ENCODE data around the gene PHF1.
"Not testable (repeated sequence)": the region's sequence is repeated elsewhere in the genome, so short reads cannot be mapped to it uniquely, and the experiment has no call there.

PHF1 gene

GRCh38 chr6:33390767-33391277 lies 20.0 kb upstream of the PHF1 start:
- no peak for DNase-seq
- intact Hi-C loops (cut with DNase I): loop anchor here (1.0 to 5.0 kb wide), 3 partner anchors 19 to 64 kb away; partner anchors contain the start of gene ZBTB9

GRCh38 chr6:33391278-33391921 lies 19.4 kb upstream of the PHF1 start, which contains the start of gene KIFC1:
Gene KIFC1, plus strand, starts transcription at chr6:33391823. Its CDS starts 163 bp downstream, at chr6:33391986.
- intact Hi-C loops (cut with DNase I): loop anchor here (1.0 to 5.0 kb wide), 3 partner anchors 19 to 63 kb away; partner anchors contain the start of gene ZBTB9
- DNase-seq: peak; percentile 98 to 100 (median 99)

GRCh38 chr6:33391922-33392594 lies 18.8 kb upstream of the PHF1 start:
- DNase-seq: no peak
- intact Hi-C loops (cut with DNase I): loop anchor here (1.0 to 5.0 kb wide), 3 partner anchors 18 to 63 kb away; partner anchors contain the start of gene ZBTB9

DNA sequence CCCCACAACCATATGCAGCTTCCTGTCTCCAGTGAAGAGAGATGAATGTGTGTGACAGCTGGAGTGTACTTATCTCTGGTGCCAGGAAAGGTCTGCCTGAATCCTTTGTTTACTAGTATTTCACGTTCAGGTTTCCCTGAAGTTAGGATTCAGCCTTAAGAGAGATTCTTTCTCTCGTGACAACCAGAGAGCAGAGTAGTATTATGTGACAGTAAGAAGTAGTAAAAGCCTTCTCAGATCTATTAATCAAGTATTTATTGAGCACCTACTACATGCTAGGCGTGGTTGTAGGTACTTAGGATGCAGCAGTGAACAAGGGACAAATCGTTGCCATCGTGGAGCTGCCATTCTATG lies 18.2 kb upstream of the PHF1 start:
- intact Hi-C loops (cut with DNase I): loop anchor here (5.0 kb wide), 1 partner anchor 35 kb away; no protein-coding TSS in a partner anchor
- DNase-seq: peak in 1 of 10 donors; percentile 3

DNA sequence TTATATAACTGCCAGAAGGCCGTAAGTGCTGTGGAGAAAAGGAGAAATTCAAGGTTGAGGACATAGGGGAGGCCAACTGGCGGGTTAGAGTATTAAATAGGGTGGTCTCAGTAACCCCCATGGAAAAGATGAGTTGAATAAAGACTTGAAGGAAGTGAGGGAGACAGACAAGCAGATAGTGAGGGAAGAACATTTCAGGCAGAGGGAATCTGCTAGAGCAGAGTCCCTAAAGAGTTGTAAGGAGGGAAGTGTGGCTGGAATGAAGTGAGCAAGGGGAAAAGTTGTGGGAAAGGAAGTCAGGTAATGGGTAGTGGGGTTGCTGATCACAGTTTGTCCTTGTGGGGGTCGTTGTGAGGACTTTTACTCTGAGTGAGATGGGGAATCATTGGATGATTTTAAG lies 17.8 kb upstream of the PHF1 start:
- DNase-seq: peak in 1 of 10 donors; percentile 4
- intact Hi-C loops (cut with DNase I): loop anchor here (5.0 kb wide), 1 partner anchor 34 kb away; no protein-coding TSS in a partner anchor

GRCh38 chr6:33397541-33397940 lies 13.3 kb upstream of the PHF1 start:
- intact Hi-C loops (cut with DNase I): no loop called here

GRCh38 chr6:33398601-33399000 lies 12.2 kb upstream of the PHF1 start:
- intact Hi-C loops (cut with DNase I); DNase-seq: not testable (repeated sequence)

More at GRCh38 chr6:33397541-33397940, 13.3 kb upstream of the PHF1 start:
- DNase-seq: no peak

DNA sequence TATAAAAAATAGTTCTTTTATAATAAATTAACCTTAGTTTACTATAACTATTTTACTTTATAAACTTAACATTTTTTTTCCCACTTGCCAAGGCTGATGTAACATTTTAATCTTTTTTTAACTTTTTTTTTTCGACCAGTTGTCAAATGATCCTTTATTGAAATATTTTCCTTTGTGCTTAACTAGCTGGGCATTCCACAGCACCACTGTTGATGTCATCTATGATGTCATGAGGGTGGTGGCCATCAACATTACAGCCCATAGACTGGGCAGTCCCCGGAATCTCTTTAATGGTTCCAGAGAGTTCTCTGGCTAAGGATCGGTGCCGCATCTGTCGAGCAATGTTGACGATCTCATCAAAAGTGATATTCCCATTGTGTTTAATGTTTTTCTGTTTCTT lies 10.9 kb upstream of the PHF1 start:
- intact Hi-C loops (cut with DNase I); DNase-seq: not testable (repeated sequence)

- peak in 1 of 10 donors; percentile 36 for DNase-seq
- intact Hi-C loops (cut with DNase I): no loop called here
Measured at GRCh38 chr6:33404884-33405283, 5.9 kb upstream of the PHF1 start.

GRCh38 chr6:33405386-33405940 lies 5.4 kb upstream of the PHF1 start:
- peak in 1 of 10 donors; percentile 52 for DNase-seq
- intact Hi-C loops (cut with DNase I): no loop called here

DNA sequence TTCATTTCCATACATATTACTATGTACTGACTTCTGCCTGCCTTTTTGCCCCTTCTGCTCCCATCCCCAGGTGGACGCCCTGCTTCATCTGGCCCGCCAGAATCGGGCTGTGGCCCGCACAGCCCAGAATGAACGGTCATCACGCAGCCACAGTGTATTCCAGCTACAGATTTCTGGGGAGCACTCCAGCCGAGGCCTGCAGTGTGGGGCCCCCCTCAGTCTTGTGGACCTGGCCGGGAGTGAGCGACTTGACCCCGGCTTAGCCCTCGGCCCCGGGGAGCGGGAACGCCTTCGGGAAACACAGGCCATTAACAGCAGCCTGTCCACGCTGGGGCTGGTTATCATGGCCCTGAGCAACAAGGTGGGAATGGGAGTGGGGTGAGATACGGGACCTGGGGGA lies 4.7 kb upstream of the PHF1 start:
- intact Hi-C loops (cut with DNase I): no loop called here
- DNase-seq: peak in 1 of 10 donors; percentile 55

DNA sequence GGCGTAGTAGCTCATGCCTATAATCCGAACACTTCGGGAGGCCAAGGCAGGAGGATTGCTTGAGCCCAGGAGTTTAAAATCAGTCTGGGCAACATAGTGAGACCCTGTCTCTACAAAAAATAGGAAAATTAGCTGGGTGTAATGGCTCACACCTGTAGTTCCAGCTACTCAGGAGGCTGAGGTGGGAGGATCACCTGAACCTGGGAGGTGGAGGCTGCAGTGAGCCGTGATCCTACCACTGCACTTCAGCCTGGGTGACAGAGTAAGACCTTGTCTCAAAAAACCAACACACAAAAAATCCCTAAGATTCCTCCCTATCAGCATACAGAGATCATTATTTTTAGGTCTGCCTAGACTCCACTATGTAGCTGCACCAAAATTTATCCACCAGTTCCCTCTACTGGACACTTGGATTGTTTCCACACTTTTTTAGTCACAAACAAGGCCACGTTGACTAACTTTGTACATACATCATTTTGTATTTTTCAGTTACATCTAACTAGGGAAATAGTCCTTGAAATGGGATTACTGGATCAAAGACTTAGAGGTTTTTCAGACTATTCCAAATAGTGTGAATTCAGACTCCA lies 3.6 kb upstream of the PHF1 start:
- intact Hi-C loops (cut with DNase I): no loop called here

GRCh38 chr6:33410050-33410710 lies 634 bp upstream of the PHF1 start:
- peak; percentile 92 to 100 (median 98) for DNase-seq
- intact Hi-C loops (cut with DNase I): loop anchor here (1.0 to 10.0 kb wide), 3 partner anchors 8 to 95 kb away; partner anchors contain the start of genes CUTA, KIFC1, TAPBP and ZBTB22

More for the DNA sequence above, 3.6 kb upstream of the PHF1 start:
- peak in 1 of 10 donors; percentile 5 for DNase-seq

DNA sequence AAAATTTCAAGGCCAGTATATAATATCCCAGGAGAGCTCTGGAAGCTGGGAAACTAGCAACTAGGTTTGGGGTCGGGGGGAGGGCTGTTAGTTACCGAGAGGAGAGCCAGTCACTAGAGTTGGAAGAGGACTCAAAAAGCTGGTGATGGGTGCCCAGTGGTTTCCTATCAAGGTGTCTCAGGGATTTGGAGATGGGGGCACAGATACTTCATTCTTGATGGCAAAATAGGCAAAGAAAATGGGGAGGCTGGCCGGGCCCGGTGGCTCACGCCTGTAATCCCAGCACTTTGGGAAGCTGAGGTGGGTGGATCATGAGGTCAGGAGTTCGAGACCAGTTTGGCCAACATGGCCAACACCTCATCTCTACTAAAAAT lies 805 bp downstream of the PHF1 start:
- peak in 1 of 10 donors; percentile 52 for DNase-seq
- intact Hi-C loops (cut with DNase I): loop anchor here (10.0 kb wide), 1 partner anchor 97 kb away; the partner anchor contains the start of genes TAPBP and ZBTB22

DNA sequence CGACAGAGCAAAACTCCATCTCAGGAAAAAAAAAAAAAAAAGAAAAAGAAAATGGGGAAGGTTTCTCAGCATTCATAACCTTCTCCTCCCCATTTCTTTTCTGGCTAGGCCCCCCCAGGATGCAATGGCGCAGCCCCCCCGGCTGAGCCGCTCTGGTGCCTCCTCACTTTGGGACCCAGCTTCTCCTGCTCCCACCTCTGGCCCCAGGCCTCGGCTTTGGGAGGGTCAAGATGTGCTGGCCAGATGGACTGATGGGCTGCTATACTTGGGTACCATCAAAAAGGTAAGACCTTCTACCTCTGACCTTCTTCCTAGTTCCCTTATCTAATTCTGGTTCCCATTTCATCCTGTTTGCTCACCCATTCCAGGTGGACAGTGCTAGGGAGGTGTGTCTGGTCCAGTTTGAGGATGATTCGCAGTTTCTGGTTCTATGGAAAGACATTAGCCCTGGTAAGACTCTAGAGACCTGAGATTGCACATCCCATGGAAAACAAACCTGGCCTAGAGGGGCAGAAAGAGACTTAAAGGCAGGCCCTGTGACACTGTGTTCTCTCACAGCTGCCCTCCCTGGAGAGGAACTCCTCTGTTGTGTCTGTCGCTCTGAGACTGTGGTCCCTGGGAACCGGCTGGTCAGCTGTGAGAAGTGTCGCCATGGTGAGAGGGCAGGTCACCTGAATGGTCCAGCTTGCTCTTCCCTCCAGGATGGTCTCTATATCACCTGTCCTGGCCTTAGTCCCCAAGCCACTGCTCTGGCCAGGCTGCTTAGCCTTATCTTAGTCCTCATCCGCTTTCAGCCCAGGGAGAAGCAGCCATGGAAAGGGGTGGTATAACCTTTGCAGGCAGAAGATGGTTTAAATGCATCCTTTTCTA lies 1.6 kb downstream of the PHF1 start:
- DNase-seq: peak in 1 of 10 donors; percentile 28

GRCh38 chr6:33413241-33414120 lies 2.7 kb downstream of the PHF1 start:
- peak in 1 of 10 donors; percentile 46 for DNase-seq

More for the DNA sequence above, 1.6 kb downstream of the PHF1 start:
- intact Hi-C loops (cut with DNase I): loop anchor here (10.0 kb wide), 1 partner anchor 98 kb away; the partner anchor contains the start of genes TAPBP and ZBTB22

GRCh38 chr6:33414592-33415271 lies 3.9 kb downstream of the PHF1 start:
- intact Hi-C loops (cut with DNase I): loop anchor here (10.0 kb wide), 1 partner anchor 100 kb away; the partner anchor contains the start of genes TAPBP and ZBTB22
- DNase-seq: peak in 1 of 10 donors; percentile 25

More at GRCh38 chr6:33413241-33414120, 2.7 kb downstream of the PHF1 start:
- intact Hi-C loops (cut with DNase I): loop anchor here (10.0 kb wide), 1 partner anchor 99 kb away; the partner anchor contains the start of genes TAPBP and ZBTB22

Data from posterior cingulate gyrus (tissue), 11 donors.